Activated CD8-positive, alpha-beta memory T cell treated with anti-CD3 and anti-CD28 coated beads for 24 hours (primary cell): Measurements from ENCODE around the gene TMEM59.

ENCODE experiments used
- DNase-seq: peaks from one replicate; pipeline ENCODE4 v3.0.0-alpha.2; 2020

Gene TMEM59

GRCh38 chr1:53979712-53980450 is 73.1 kb downstream of the TMEM59 start:
- no peak for DNase-seq
